Subcutaneous adipose tissue (tissue), 4 donors: ENCODE measurements around the gene ANO4. TPM values are rescaled to one million over a fixed set of nuclear protein-coding genes. Genes with fewer than 3 reads are reported as not detected.

Experiments used
- CTCF ChIP-seq: fragments of 450-650 bp; IDR thresholded peaks from one replicate; pipeline ENCODE4 v1.5.1; 2016; ENCODE audit warnings: low read depth, mild to moderate bottlenecking, control low read depth, antibody characterized with exemption, moderate library complexity
- total RNA-seq, 4 donors: library from RNA; depleted of rRNA; stranded (reverse); fragments of >200 nt; gene quantifications; one replicate each; pipeline ENCODE4 v1.1.0, GENCODE V29; 2016

ANO4 gene
- total RNA-seq, 4 donors from 2014 or later = 0.22 to 0.82 TPM; not detected in 2

- no peak for TF ChIP-seq CTCF
Observed at GRCh38 chr12:100913872-100914592, 119.5 kb downstream of the ANO4 start.

- TF ChIP-seq CTCF = no peak
Observed at GRCh38 chr12:100919116-100919515, 124.5 kb downstream of the ANO4 start.

GRCh38 chr12:100920493-100920892, 125.9 kb downstream of the ANO4 start:
- no peak for TF ChIP-seq CTCF

- no peak for TF ChIP-seq CTCF
Observed at GRCh38 chr12:100926669-100927248, 132.2 kb downstream of the ANO4 start.

- no peak for TF ChIP-seq CTCF
Observed at GRCh38 chr12:100927826-100928225, 133.2 kb downstream of the ANO4 start.

GRCh38 chr12:100932571-100932970, 138.0 kb downstream of the ANO4 start:
- TF ChIP-seq CTCF = no peak

GRCh38 chr12:100935929-100936328, 141.4 kb downstream of the ANO4 start:
- TF ChIP-seq CTCF = no peak
